Tibial artery (tissue), 4 donors: ENCODE results near the gene USF3.

Experiments
- DNase-seq, 2 donors: peaks; one replicate each; pipeline ENCODE4 v3.0.0-alpha.2; 2019
- H3K27ac ChIP-seq, 2 donors: fragments of 200-600 bp; sonication (generic) in 1 of 2; 1 replicate in 1 of 2; 2 replicates in 1 of 2; pipeline ENCODE4 v1.5.1; 2018 to 2019; ENCODE audit warnings: mild to moderate bottlenecking in 1 of 2
- H3K27me3 ChIP-seq, 2 donors: fragments of 200-600 bp; sonication (generic) in 1 of 2; one replicate each; pipeline versions ENCODE4 v1.5.1 to v1.6.0; 2016 to 2019
- H3K36me3 ChIP-seq, 3 donors: fragments of 200-600 bp; sonication (generic) in 2 of 3; one replicate each; pipeline ENCODE4 v1.5.1; 2016 to 2019; ENCODE audit warnings: mild to moderate bottlenecking in 2 of 3
- H3K4me1 ChIP-seq, 4 donors: fragments of 200-600 bp; sonication (generic) in 2 of 4; 1 replicate in 3 of 4; 2 replicates in 1 of 4; pipeline ENCODE4 v1.5.1; 2016 to 2019
- H3K4me3 ChIP-seq, 2 donors: fragments of 200-600 bp; sonication (generic) in 1 of 2; 1 replicate in 1 of 2; 2 replicates in 1 of 2; pipeline ENCODE4 v1.5.1; 2018 to 2019; ENCODE audit warnings: mild to moderate bottlenecking in 2 of 2
- H3K9me3 ChIP-seq, 3 donors: fragments of 200-600 bp; sonication (generic) in 1 of 3; one replicate each; pipeline ENCODE4 v1.5.1; 2016 to 2019
- intact Hi-C: fragments of 100-400 bp; cut with DNase I; formaldehyde crosslinking; loops from one replicate; pipeline ENCODE4 v1.15.0; 2023; ENCODE audit warnings: low total_unique reads
- TF ChIP-seq, protein P1 (sequence below), 2 experiments: fragments of 200-600 bp in 1 of 2; fragments of 450-650 bp in 1 of 2; IDR thresholded peaks; one replicate each; pipeline ENCODE4 v1.5.1; 2017 to 2019; ENCODE audit warnings: antibody characterized with exemption in 2 of 2, mild to moderate bottlenecking in 1 of 2, moderate library complexity in 1 of 2

Gene USF3

DNA sequence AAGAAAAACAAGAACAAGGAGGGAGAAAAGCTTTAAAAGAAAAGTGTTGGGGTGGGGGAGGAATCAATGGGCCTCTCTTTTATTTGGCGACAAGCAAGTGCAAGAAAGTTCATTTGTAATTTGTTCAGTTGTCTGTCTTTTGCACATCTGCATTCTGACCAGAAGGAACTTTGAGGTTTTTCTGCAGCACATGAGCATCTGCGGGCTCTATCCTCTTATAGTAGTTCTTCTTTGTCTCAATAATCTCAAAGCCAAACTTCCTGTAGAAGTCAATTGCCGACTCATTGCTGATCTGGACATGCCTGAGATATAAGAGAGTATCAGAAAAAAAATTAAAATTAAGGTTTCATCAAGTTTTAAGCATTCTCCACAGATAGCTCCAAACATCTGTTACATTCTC is 25.2 kb upstream of the USF3 start:
- Histone ChIP-seq H3K27me3 (no peaks in the 10 kb centered on the region), H3K36me3 (peaks cover 20 to 48% (median 23%) of the 10 kb centered on the region in 3 donors), H3K4me3 (no peak overlapping the region), H3K9me3 (no peaks in the 10 kb centered on the region), H3K4me1 (no peaks in the 10 kb centered on the region), H3K27ac (no peak overlapping the region)
- TF ChIP-seq, protein P1, sequence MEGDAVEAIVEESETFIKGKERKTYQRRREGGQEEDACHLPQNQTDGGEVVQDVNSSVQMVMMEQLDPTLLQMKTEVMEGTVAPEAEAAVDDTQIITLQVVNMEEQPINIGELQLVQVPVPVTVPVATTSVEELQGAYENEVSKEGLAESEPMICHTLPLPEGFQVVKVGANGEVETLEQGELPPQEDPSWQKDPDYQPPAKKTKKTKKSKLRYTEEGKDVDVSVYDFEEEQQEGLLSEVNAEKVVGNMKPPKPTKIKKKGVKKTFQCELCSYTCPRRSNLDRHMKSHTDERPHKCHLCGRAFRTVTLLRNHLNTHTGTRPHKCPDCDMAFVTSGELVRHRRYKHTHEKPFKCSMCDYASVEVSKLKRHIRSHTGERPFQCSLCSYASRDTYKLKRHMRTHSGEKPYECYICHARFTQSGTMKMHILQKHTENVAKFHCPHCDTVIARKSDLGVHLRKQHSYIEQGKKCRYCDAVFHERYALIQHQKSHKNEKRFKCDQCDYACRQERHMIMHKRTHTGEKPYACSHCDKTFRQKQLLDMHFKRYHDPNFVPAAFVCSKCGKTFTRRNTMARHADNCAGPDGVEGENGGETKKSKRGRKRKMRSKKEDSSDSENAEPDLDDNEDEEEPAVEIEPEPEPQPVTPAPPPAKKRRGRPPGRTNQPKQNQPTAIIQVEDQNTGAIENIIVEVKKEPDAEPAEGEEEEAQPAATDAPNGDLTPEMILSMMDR (IDR thresholded peaks at IDR 0.05): no peak
- DNase-seq: no peak
- intact Hi-C loops: no loop called here

DNA sequence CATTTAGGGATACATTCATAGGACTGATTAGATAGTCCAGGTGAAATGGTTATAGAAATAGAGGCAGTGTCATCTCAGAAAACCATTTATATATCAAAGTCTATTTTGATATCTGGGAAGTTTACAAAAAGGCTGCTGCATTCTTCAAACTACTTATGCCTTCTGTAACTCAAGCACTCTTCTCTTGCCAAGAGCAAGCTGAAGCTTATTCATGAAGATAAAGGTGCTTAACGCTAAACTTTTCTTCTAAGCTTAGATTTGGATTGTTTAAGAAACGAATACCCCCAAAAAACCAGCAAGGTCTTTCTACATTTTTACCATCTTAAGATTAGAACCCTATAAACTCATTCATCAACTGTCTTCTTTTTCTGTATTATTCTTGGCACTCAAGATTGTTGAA is 23.3 kb upstream of the USF3 start:
- Histone ChIP-seq H3K9me3 (no peaks in the 10 kb centered on the region), H3K27me3 (no peaks in the 10 kb centered on the region), H3K4me3 (no peak overlapping the region), H3K36me3 (peaks cover 20 to 48% (median 23%) of the 10 kb centered on the region in 3 donors), H3K4me1 (no peaks in the 10 kb centered on the region), H3K27ac (no peak overlapping the region)
- DNase-seq: no peak
- TF ChIP-seq, protein P1 (IDR thresholded peaks at IDR 0.05): no peak
- intact Hi-C loops: no loop called here

DNA sequence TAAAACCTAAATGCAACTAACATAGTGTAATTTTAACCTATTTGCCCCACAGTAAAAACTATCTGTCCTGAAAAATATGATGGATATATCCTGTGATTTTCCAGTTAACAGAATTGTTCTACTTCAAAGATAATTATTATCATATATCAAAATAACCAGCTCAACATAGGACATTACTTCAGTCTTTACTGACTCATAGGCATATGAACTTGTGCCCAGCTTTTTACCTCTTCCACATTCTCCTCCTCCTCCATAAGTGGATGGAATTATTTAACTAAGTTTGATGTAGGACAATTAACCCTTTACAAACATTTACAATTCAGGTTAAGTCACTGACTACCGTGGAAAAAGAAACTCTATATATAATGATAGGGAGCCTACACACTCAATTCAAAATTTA is 22.9 kb upstream of the USF3 start:
- TF ChIP-seq, protein P1 (IDR thresholded peaks at IDR 0.05): no peak
- H3K27ac ChIP-seq: no peak overlapping the region
- DNase-seq: no peak
- no peaks in the 10 kb centered on the region for H3K4me1 ChIP-seq
- no peak overlapping the region for H3K4me3 ChIP-seq
- no peaks in the 10 kb centered on the region for H3K9me3 ChIP-seq
- intact Hi-C loops: no loop called here
- H3K36me3 ChIP-seq: peaks cover 20 to 48% (median 23%) of the 10 kb centered on the region in 3 donors
- no peaks in the 10 kb centered on the region for H3K27me3 ChIP-seq

DNA sequence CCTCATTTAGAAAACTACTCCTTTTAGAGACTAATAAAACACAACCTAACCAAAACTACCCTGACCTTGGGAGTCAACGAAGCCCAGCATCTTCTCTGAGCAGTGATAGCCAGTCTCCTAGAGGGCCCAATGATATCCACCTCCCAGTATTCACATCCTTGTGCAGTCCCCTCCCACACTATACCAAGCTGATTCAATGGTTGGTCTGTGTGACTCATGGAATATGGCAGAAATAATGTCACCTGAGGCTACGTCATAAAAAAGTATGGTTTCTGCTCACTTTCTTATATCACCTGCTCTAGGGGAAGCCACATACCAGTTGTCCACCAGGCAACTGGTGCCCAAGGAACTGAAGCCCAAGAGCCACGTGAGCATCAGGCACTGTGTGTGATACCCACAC is 21.4 kb upstream of the USF3 start:
- H3K4me3 ChIP-seq: no peak overlapping the region
- no peak for DNase-seq
- no peaks in the 10 kb centered on the region for H3K9me3 ChIP-seq
- intact Hi-C loops: no loop called here
- H3K4me1 ChIP-seq: no peaks in the 10 kb centered on the region
- no peaks in the 10 kb centered on the region for H3K27me3 ChIP-seq
- peaks cover 20 to 48% (median 23%) of the 10 kb centered on the region in 3 donors for H3K36me3 ChIP-seq
- H3K27ac ChIP-seq: no peak overlapping the region
- TF ChIP-seq, protein P1 (IDR thresholded peaks at IDR 0.05): no peak

DNA sequence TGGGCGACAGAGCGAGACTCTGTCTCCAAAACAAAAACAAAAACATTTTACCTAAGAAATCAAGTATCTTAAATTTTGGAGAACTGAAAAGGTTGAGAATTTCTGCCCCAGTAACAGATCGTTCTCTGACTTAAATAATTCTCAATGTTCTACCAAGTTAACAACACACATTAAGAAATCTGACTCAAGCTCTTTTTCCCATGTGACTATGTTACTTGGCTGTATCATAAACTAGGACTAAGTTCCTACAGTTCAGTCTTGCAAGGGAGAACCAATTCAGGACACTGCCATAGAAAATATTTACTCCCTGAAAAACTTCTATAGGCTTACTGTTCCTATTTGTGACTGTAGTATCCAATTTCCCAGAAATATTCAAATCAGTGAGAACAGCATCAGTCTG is 20.9 kb upstream of the USF3 start:
- no peak overlapping the region for H3K4me3 ChIP-seq
- H3K36me3 ChIP-seq: peaks cover 20 to 44% (median 23%) of the 10 kb centered on the region in 3 donors
- H3K4me1 ChIP-seq: no peaks in the 10 kb centered on the region
- DNase-seq: no peak
- intact Hi-C loops: no loop called here
- no peaks in the 10 kb centered on the region for H3K9me3 ChIP-seq
- no peaks in the 10 kb centered on the region for H3K27me3 ChIP-seq
- H3K27ac ChIP-seq: no peak overlapping the region
- TF ChIP-seq, protein P1 (IDR thresholded peaks at IDR 0.05): no peak

DNA sequence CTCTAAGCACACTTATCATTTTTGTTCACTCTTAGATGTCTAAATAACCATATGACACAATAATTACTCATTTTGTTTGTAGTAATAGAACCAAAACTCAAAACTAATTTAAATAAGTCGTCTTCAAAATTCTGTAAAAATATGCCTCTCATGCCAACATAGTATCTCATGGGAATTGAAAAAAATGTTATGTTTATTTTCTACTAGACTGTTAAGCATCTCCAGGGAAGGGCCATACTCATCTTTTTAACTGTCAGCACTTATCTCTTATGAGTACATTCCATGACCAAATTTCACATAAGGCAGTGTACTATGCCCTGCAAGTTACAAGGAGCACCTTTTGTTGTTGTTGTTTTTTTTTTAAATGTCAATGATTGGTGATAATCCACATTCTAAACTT is 18.3 kb upstream of the USF3 start:
- TF ChIP-seq, protein P1 (IDR thresholded peaks at IDR 0.05): no peak
- Histone ChIP-seq H3K36me3 (peaks cover 3 to 18% (median 5%) of the 10 kb centered on the region in 3 donors), H3K27me3 (no peaks in the 10 kb centered on the region), H3K27ac (no peak overlapping the region), H3K4me3 (no peak overlapping the region), H3K9me3 (no peaks in the 10 kb centered on the region), H3K4me1 (no peaks in the 10 kb centered on the region)
- DNase-seq: no peak
- intact Hi-C loops: no loop called here
